ENCODE results near the gene LYST.

DNA sequence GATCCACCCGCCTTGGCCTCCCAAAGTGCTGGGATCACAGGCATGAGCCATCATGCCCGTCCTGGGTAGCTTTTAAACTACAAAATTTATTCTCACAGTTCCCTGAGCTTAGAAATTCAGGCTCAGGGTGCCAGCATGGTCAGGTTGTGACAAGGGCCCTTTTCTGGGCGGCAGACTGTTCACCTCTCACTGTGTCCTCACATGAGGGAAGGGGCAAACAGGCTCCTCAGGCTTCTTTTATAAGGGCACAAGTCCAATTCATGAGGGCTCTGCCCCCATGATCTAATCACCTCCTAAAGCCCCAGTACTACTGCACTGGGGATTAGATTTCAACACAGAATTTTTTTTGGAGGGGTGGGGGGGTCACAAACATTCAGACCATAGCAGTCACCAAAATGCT lies 253.9 kb downstream of the LYST start:
- TF ChIP-seq, protein P1, sequence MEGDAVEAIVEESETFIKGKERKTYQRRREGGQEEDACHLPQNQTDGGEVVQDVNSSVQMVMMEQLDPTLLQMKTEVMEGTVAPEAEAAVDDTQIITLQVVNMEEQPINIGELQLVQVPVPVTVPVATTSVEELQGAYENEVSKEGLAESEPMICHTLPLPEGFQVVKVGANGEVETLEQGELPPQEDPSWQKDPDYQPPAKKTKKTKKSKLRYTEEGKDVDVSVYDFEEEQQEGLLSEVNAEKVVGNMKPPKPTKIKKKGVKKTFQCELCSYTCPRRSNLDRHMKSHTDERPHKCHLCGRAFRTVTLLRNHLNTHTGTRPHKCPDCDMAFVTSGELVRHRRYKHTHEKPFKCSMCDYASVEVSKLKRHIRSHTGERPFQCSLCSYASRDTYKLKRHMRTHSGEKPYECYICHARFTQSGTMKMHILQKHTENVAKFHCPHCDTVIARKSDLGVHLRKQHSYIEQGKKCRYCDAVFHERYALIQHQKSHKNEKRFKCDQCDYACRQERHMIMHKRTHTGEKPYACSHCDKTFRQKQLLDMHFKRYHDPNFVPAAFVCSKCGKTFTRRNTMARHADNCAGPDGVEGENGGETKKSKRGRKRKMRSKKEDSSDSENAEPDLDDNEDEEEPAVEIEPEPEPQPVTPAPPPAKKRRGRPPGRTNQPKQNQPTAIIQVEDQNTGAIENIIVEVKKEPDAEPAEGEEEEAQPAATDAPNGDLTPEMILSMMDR (IDR thresholded peaks at IDR 0.05; ENCODE audit: poor library complexity, severe bottlenecking) = no peak
- TF ChIP-seq RAD21 (conservative IDR thresholded peaks at IDR 0.05) (no peak), EZH2 (IDR thresholded peaks at IDR 0.05; ENCODE audit: borderline replicate concordance, insufficient read depth, low read length, poor library complexity, severe bottlenecking) (no peak)
- TF ChIP-seq, protein P2, sequence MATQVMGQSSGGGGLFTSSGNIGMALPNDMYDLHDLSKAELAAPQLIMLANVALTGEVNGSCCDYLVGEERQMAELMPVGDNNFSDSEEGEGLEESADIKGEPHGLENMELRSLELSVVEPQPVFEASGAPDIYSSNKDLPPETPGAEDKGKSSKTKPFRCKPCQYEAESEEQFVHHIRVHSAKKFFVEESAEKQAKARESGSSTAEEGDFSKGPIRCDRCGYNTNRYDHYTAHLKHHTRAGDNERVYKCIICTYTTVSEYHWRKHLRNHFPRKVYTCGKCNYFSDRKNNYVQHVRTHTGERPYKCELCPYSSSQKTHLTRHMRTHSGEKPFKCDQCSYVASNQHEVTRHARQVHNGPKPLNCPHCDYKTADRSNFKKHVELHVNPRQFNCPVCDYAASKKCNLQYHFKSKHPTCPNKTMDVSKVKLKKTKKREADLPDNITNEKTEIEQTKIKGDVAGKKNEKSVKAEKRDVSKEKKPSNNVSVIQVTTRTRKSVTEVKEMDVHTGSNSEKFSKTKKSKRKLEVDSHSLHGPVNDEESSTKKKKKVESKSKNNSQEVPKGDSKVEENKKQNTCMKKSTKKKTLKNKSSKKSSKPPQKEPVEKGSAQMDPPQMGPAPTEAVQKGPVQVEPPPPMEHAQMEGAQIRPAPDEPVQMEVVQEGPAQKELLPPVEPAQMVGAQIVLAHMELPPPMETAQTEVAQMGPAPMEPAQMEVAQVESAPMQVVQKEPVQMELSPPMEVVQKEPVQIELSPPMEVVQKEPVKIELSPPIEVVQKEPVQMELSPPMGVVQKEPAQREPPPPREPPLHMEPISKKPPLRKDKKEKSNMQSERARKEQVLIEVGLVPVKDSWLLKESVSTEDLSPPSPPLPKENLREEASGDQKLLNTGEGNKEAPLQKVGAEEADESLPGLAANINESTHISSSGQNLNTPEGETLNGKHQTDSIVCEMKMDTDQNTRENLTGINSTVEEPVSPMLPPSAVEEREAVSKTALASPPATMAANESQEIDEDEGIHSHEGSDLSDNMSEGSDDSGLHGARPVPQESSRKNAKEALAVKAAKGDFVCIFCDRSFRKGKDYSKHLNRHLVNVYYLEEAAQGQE (IDR thresholded peaks at IDR 0.05; ENCODE audit: borderline replicate concordance) = no peak

Measured in neural cell (in vitro differentiated cells).